Spinal cord (tissue), 10 donors: ENCODE results near the gene RNF103. TPM values are rescaled to one million over a fixed set of nuclear protein-coding genes. Genes with fewer than 3 reads are reported as not detected.
A peak's percentile ranks its signal among the peaks of the same experiment; 100 is the strongest.

Experiments used
- DNase-seq, 6 donors: peaks; one replicate each; pipeline versions ENCODE4 v3.0.0 to v3.0.0-alpha.2; 2013 to 2015; ENCODE audit warnings: low spot score in 6 of 6, low read depth in 4 of 6
- H3K27ac ChIP-seq: one replicate; pipeline ENCODE4 v1.5.1; 2013; ENCODE audit warnings: low read depth, low read length, control low read depth
- H3K27me3 ChIP-seq: one replicate; pipeline ENCODE4 v1.6.1; 2013; ENCODE audit warnings: low read length; ENCODE audit not compliant: control insufficient read depth, insufficient read depth
- H3K36me3 ChIP-seq: one replicate; pipeline ENCODE4 v1.6.1; 2013; ENCODE audit warnings: low read length; ENCODE audit not compliant: control insufficient read depth, insufficient read depth
- H3K4me1 ChIP-seq: one replicate; pipeline ENCODE4 v1.6.1; 2013; ENCODE audit warnings: low read length; ENCODE audit not compliant: control insufficient read depth, insufficient read depth
- H3K4me3 ChIP-seq: one replicate; pipeline ENCODE4 v1.5.1; 2013; ENCODE audit warnings: low read depth, low read length, control low read depth
- H3K9me3 ChIP-seq: one replicate; pipeline ENCODE4 v1.6.1; 2013; ENCODE audit warnings: low read length; ENCODE audit not compliant: control insufficient read depth, insufficient read depth
- WGBS: methylation state at CpG from one replicate; pipeline ENCODE4 v1.1.5; 2013; ENCODE audit warnings: missing lambda C conversion rate; ENCODE audit not compliant: insufficient coverage; 5-methylcytosine and 5-hydroxymethylcytosine counted together
- polyA plus RNA-seq, 2 donors: library from polyadenylated mRNA; unstranded; fragments of 120-200 nt; gene quantifications; one replicate each; pipeline ENCODE4 v1.2.1, GENCODE V29; 2013; ENCODE audit not compliant: insufficient read length in 2 of 2
- total RNA-seq, 2 donors: library from RNA; depleted of rRNA in 1 of 2; stranded (reverse); fragments of 120-200 nt in 1 of 2; fragments of >200 nt in 1 of 2; gene quantifications; one replicate each; pipeline versions ENCODE4 v1.2.3 to v1.2.4, GENCODE V29; 2013 to 2014
- donor health status: healthy.

The RNF103 gene
- total and polyA plus RNA-seq, 4 donors: 29.4 to 48.1 (median 36.0) TPM

DNA sequence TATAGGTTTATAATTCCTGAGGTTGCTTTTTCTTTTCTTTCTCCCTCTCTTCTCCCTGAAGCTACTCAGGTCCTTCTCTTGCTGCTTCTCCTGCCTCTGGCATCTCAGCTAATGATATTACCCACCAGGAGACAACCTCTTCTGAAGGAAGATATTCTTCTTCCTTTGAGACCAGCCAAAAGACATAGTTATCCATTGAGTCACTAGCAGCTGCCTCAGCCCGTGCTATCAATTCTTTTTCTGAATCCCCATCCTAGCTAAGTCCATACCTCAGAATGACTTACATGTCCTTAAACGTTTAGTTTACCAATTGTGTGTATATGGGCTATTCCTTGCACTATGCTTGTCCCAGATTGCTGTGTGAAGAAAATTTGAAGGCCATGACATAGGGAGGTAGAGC lies 25.0 kb upstream of the RNF103 start:
- no peaks in the 10 kb centered on the region for H3K27me3 ChIP-seq
- no peaks in the 10 kb centered on the region for H3K36me3 ChIP-seq
- H3K27ac ChIP-seq: no peak overlapping the region
- no peak for DNase-seq
- peaks cover 6% of the 10 kb centered on the region for H3K9me3 ChIP-seq
- 100% methylated on average over 1 of the region's 2 CpGs for WGBS
- H3K4me1 ChIP-seq: no peaks in the 10 kb centered on the region
- H3K4me3 ChIP-seq: no peak overlapping the region

DNA sequence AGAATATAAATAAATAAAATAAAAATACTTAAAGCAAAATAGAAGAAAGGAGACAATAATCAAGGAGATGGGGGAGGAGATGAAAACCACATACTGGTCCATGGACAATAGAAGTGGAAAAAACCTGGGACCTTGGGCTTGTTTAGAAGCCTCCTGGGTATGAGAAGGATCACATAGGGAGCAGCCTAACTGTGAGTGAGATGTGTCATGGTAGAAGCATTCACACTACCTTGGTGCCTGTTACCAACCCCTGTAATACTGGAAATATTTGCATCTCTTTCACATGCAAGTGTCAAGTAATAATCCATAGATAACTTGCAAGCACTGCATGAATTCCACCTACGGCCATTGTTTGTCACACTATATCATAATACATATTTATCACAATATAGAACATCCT lies 23.2 kb upstream of the RNF103 start:
- peaks cover 6% of the 10 kb centered on the region for H3K9me3 ChIP-seq
- H3K4me1 ChIP-seq: no peaks in the 10 kb centered on the region
- no peak overlapping the region for H3K27ac ChIP-seq
- H3K4me3 ChIP-seq: no peak overlapping the region
- DNase-seq: no peak
- H3K27me3 ChIP-seq: no peaks in the 10 kb centered on the region
- no CpG with 5 or more reads among the region's 1 CpG for WGBS
- H3K36me3 ChIP-seq: no peaks in the 10 kb centered on the region

DNA sequence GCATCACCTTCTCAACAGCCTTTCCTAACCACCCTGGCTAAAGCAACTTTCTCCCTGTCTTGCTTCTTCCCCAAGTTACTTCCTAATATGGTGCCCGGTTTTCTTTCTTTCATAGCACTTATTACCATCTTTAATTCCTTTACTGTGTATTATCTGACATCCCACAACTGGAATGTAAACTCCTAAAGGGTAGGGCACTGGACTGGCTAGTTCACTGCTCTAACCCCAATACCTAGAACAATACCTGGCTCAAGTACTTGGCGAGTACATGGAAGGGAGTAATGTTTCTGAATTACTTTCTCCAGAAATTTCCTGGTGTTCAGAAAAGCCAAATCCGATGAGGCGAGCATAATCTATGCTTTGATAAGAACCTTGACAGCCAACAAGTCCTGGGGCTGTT lies 22.7 kb upstream of the RNF103 start:
- 97% methylated on average over 2 of the region's 4 CpGs for WGBS

DNA sequence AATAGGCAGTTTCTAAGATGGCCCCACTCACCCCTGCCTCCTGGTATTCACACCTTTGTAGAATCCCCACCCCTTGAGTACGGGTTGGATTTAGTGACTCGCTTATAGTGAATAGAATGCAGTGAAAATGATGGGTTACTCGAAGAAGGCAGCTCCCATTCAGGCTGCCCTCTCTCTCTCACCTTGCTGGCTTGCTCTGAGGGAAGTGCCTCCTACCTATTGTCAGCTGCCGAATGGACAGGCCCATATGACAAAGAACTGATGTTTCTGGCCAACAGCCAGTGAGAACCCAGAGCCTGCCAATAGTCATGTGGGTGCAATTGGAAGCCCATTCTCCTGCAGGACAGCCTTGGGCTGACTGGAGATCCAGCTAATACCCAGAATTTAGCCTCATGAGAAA lies 22.1 kb upstream of the RNF103 start:
- Histone ChIP-seq H3K27me3 (no peaks in the 10 kb centered on the region), H3K4me3 (no peak overlapping the region), H3K9me3 (peaks cover 6% of the 10 kb centered on the region), H3K4me1 (no peaks in the 10 kb centered on the region), H3K27ac (no peak overlapping the region), H3K36me3 (no peaks in the 10 kb centered on the region)
- whole genome bisulfite sequencing: 80% methylated on average over 2 of the region's 4 CpGs
- no peak for DNase-seq

More for the DNA sequence above, 22.7 kb upstream of the RNF103 start:
- peaks cover 6% of the 10 kb centered on the region for H3K9me3 ChIP-seq
- H3K36me3 ChIP-seq: no peaks in the 10 kb centered on the region
- no peak overlapping the region for H3K4me3 ChIP-seq
- no peaks in the 10 kb centered on the region for H3K27me3 ChIP-seq
- H3K4me1 ChIP-seq: no peaks in the 10 kb centered on the region
- H3K27ac ChIP-seq: no peak overlapping the region
- DNase-seq: no peak

DNA sequence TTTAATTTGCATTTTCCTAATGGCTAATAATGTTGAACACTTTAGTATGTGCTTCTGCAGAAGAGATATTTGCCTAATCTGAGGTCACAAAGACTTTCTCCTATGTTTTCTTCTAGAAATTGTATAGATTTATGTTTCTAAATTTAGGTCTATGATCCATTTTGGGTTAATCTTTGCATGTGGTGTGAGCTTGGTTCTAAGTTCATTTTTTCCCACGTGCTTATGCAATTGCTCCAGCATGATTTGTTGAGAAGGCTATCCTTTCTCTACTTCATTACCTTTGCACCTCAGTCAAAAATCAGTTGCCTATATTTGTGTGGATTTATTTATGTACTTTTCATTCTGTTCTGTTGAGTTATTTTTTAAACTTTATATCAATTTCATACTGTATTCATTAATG lies 15.0 kb upstream of the RNF103 start:
- no peak overlapping the region for H3K27ac ChIP-seq
- no peaks in the 10 kb centered on the region for H3K4me1 ChIP-seq
- no peaks in the 10 kb centered on the region for H3K27me3 ChIP-seq
- no peak overlapping the region for H3K4me3 ChIP-seq
- H3K36me3 ChIP-seq: no peaks in the 10 kb centered on the region
- H3K9me3 ChIP-seq: no peaks in the 10 kb centered on the region
- DNase-seq: no peak
- no CpG with 5 or more reads among the region's 1 CpG for WGBS

DNA sequence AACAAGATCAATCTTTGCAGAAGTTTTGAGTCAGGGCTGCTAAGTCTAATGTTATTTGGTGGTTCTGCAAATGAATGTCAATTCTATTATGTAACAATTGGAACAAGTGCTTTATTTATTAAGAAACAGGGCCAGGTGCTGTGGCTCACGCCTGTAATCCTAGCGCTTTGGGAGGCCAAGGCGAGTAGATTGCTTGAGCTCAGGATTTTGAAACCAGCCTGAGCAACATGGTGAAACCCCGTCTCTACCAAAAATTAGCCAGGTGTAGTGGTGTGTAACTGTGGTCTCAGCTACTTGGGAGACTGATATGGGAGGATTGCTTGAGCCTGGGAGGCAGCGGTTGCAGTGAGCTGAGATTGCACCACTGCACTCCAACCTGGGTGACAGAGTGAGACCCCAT lies 13.2 kb upstream of the RNF103 start:
- no peaks in the 10 kb centered on the region for H3K36me3 ChIP-seq
- no peaks in the 10 kb centered on the region for H3K27me3 ChIP-seq
- no peak overlapping the region for H3K4me3 ChIP-seq
- no peak for DNase-seq
- no peaks in the 10 kb centered on the region for H3K9me3 ChIP-seq
- 85% methylated on average over 3 of the region's 5 CpGs for WGBS
- H3K27ac ChIP-seq: no peak overlapping the region
- peaks cover 7% of the 10 kb centered on the region for H3K4me1 ChIP-seq

DNA sequence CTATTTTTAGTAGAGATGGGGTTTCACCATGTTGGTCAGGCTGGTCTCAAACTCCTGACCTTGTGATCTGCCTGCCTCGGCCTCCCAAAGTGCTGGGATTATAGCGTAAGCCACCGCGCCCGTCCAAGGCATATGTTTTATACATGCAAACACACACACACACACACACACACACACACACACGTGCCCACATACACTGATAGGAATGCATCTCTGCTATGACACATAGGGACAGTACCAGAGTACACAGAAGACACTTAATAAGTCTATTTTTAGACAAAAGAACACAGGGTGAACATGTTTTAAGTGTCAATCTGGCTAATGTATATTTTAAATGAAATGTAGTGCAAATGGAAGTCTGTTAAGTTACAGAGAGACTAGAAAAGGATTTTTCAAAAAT lies 10.7 kb upstream of the RNF103 start:
- no peaks in the 10 kb centered on the region for H3K27me3 ChIP-seq
- no peaks in the 10 kb centered on the region for H3K36me3 ChIP-seq
- no peak overlapping the region for H3K4me3 ChIP-seq
- WGBS: 100% methylated on average over 4 of the region's 6 CpGs
- peaks cover 7% of the 10 kb centered on the region for H3K4me1 ChIP-seq
- no peak for DNase-seq
- no peaks in the 10 kb centered on the region for H3K9me3 ChIP-seq
- H3K27ac ChIP-seq: no peak overlapping the region

DNA sequence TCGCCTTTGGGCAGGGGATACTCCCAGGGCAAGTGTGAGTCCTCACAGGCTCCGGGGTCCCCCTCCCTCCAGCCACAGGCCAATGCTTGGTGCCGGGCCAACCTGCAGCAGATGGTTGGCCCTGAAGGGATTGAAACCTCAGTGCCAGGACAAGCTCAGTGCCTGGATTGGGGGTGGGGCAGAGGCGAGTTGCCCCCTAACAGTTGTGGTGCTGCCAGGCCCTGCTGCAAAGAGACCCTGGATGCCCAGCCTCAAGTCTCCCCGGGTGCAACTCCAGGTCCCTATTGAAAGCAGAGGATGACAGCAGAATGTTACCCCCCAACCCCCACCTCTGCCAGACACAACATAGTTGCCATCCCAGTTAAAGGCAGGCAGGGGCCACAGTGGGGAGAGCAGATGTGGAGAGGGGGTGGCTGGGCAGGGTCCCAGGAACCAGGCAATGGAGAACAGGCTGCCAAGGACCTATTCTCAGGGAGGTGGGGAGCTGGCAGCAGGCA lies 9.5 kb upstream of the RNF103 start:
- no peak overlapping the region for H3K27ac ChIP-seq
- no peaks in the 10 kb centered on the region for H3K36me3 ChIP-seq
- peaks cover 7% of the 10 kb centered on the region for H3K4me1 ChIP-seq
- peak in 4 of 6 donors; percentile 24 to 89 (median 50) for DNase-seq
- WGBS: 46% methylated on average over 4 of the region's 5 CpGs
- no peaks in the 10 kb centered on the region for H3K9me3 ChIP-seq
- H3K27me3 ChIP-seq: no peaks in the 10 kb centered on the region
- no peak overlapping the region for H3K4me3 ChIP-seq

DNA sequence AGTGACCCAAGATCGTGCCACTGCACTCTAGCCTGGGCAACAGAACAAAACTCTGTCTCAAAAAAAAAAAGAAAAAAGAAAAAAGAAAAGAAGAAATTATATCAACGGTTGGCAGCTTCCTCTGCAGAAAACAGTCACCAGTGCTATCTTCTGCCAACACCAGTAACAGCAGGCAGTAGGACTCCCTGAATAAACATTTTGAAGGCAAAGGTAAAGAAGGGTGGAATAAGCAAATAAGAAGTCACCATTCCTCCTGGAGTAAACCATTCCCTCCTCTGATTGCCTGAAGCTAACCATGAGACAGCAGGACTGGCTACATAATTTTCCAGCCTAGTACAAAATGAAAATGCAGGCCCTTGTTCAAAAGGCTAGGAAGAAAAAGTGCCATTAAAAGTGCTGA lies 9.0 kb upstream of the RNF103 start:
- H3K9me3 ChIP-seq: no peaks in the 10 kb centered on the region
- peaks cover 7% of the 10 kb centered on the region for H3K4me1 ChIP-seq

DNA sequence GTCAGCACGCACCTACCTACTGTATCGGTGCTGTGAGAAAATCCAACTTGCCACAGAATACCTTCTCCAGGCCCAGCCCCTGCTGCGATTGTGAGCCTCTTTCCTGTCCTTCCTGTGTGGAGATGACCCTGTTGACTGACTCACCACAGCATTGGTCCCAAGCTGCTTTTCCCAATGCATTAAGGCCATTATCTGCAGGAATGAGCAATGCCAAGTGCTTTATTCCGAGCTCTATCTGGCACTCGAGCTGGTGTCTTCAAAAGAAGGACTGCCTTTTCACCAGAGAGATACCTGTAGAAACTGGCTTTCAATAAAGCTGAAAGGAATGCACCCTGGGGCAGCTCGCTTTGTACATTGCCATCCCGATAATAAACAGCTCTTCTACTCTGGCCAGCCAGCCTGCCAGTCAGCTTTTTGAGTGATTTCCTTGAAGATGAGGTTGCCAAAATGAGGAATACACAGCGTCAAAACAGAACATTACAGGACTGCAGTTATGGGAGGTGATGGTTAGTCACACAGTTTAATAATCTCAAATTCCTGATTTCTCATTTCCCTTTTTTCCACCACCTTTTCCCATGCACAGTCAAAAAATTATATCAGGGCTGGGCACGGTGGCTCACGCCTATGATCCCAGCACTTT lies 8.3 kb upstream of the RNF103 start:
- H3K27ac ChIP-seq: no peak overlapping the region
- H3K4me3 ChIP-seq: no peak overlapping the region
- H3K36me3 ChIP-seq: no peaks in the 10 kb centered on the region
- peak in 2 of 6 donors; percentile 3 to 6 for DNase-seq
- no peaks in the 10 kb centered on the region for H3K27me3 ChIP-seq
- peaks cover 7% of the 10 kb centered on the region for H3K4me1 ChIP-seq
- H3K9me3 ChIP-seq: no peaks in the 10 kb centered on the region
- 48% methylated on average over 7 of the region's 10 CpGs for WGBS

More for the DNA sequence above, 9.0 kb upstream of the RNF103 start:
- Histone ChIP-seq H3K36me3 (no peaks in the 10 kb centered on the region), H3K4me3 (no peak overlapping the region), H3K27me3 (no peaks in the 10 kb centered on the region), H3K27ac (no peak overlapping the region)
- DNase-seq: peak in 1 of 6 donors; percentile 3
- no CpG with 5 or more reads among the region's 2 CpGs for whole genome bisulfite sequencing
